ENCODE results near the gene PPIB.

PPIB gene

DNA sequence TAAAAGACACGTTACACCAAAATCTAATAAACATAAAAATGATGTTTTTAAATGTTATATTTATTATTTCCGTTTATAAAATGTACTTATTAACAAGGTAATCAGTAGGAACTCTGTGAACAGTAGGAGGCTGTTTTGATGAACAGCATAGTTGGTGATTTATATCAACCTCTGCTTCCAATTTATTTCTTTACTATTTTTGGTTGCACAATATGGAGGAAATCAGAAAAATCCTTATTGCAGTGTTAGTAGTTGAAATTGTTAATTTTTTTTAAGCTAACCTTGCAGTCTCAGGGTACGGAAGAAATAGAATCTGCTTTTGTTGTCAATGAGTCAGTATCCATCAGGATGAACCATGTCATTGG is 16.3 kb downstream of the PPIB start:
- in situ Hi-C loops (cut with HindIII; ENCODE audit: low sequenced_read_pairs), result no loop called here
- H3K4me3 ChIP-seq (ENCODE audit: low read depth, low read length), result no peak overlapping the region
- TF ChIP-seq, protein P1, sequence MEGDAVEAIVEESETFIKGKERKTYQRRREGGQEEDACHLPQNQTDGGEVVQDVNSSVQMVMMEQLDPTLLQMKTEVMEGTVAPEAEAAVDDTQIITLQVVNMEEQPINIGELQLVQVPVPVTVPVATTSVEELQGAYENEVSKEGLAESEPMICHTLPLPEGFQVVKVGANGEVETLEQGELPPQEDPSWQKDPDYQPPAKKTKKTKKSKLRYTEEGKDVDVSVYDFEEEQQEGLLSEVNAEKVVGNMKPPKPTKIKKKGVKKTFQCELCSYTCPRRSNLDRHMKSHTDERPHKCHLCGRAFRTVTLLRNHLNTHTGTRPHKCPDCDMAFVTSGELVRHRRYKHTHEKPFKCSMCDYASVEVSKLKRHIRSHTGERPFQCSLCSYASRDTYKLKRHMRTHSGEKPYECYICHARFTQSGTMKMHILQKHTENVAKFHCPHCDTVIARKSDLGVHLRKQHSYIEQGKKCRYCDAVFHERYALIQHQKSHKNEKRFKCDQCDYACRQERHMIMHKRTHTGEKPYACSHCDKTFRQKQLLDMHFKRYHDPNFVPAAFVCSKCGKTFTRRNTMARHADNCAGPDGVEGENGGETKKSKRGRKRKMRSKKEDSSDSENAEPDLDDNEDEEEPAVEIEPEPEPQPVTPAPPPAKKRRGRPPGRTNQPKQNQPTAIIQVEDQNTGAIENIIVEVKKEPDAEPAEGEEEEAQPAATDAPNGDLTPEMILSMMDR (IDR thresholded peaks at IDR 0.05; ENCODE audit: low read depth, low read length), result no peak
- DNase-seq (ENCODE audit: low read depth, low spot score), result no peak

DNA sequence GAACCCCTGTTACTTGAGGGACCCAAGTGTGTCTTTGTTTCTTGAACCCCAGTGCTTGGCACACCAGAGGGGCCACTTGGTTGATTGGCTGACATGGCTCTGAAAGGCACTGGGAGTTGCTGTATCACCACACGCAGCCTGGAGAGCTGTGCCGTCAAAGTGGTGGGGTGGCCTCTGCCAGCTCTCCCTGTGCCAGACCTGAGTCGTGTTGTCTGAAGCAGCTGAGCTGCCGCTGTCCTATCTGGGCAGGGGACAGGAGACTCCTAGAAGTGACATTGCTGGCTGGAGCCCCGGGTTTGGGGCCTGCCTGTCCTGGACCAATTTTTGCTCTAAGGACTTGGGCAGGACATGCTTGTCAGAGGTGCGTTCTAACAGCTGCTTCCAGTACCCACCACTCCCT is 16.8 kb downstream of the PPIB start:
- TF ChIP-seq, protein P1 (IDR thresholded peaks at IDR 0.05; ENCODE audit: low read depth, low read length), result no peak
- no peak for DNase-seq (ENCODE audit: low read depth, low spot score)
- in situ Hi-C loops (cut with HindIII; ENCODE audit: low sequenced_read_pairs), result no loop called here
- no peak overlapping the region for H3K4me3 ChIP-seq (ENCODE audit: low read depth, low read length)

DNA sequence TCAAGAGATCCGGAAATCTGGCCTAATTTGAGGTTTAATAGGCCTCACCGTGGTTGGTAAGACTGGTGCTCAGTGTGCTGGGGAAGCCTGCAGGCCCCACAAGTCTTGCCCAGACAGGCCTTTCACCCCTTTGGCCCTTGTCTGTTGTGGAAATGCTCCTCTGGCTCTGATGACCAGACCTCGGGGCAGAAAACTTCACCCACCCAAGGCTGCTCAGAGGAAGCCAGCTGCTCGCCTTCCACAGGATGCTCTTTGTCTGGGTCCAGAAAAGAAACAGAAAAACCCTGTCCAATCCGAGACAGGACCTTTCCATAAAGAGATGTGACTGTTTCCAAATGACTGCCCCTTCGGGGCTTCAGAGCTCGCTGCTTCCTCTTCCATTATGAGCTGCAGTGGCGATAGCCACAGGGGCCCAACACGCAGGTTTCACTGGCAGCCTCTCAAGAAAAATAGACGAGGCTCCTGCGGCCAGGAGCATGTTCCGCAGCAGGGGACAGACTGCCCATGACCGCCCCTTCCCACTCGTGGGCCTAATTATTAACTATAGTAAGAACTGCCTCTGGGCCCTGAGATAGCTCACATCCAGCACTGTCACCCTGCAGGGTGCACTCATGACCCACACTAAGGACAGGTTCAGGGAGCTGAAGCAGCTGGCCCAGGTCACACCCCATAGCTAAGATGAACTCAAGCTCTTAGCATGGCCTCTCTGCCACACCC is 18.1 kb downstream of the PPIB start:
- in situ Hi-C loops (cut with HindIII; ENCODE audit: low sequenced_read_pairs), result no loop called here
- TF ChIP-seq, protein P1 (IDR thresholded peaks at IDR 0.05; ENCODE audit: low read depth, low read length), result no peak
- H3K4me3 ChIP-seq (ENCODE audit: low read depth, low read length), result no peak overlapping the region
- DNase-seq (ENCODE audit: low read depth, low spot score), result no peak

DNA sequence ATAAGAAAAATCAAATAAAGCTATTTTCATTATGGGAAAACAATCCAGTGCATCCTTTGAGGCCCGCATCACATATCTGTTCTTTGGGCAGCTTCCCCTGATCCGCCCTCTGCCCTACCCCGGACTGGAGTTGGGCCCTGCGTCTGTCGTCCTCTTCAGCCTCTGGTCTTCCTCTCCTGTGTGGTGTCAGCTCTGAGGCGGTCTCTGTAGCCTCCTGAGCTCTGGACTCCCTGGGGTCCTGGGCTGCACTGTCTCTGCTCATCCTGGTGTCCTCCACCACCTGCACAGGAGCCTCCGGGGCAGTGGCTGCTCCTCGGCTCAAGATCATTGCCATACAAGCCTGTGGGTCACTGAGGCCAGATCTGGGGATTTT is 18.6 kb downstream of the PPIB start:
- TF ChIP-seq, protein P1 (IDR thresholded peaks at IDR 0.05; ENCODE audit: low read depth, low read length), result no peak
- DNase-seq (ENCODE audit: low read depth, low spot score), result no peak
- no peak overlapping the region for H3K4me3 ChIP-seq (ENCODE audit: low read depth, low read length)
- in situ Hi-C loops (cut with HindIII; ENCODE audit: low sequenced_read_pairs), result no loop called here

DNA sequence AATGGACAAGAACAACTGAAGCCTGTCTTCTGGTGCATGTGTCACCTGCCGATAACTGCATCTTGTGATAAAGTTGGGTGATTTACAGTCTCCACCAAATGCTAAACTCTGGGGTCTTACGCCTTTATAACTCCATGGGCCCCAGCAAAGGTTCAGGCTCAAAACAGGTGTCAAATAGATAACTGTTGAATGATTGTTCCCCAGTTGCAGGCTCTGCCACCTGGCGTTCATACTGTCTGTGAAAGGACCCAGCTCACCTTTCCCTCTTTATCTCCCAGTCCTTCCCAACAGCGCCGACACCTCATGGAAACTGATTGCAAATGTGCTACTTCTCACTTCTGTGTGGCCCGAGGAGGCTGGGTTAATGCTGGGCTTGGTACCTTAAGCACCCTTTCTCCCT is 19.5 kb downstream of the PPIB start:
- in situ Hi-C loops (cut with HindIII; ENCODE audit: low sequenced_read_pairs), result no loop called here
- no peak overlapping the region for H3K4me3 ChIP-seq (ENCODE audit: low read depth, low read length)
- TF ChIP-seq, protein P1 (IDR thresholded peaks at IDR 0.05; ENCODE audit: low read depth, low read length), result no peak
- DNase-seq (ENCODE audit: low read depth, low spot score), result no peak

DNA sequence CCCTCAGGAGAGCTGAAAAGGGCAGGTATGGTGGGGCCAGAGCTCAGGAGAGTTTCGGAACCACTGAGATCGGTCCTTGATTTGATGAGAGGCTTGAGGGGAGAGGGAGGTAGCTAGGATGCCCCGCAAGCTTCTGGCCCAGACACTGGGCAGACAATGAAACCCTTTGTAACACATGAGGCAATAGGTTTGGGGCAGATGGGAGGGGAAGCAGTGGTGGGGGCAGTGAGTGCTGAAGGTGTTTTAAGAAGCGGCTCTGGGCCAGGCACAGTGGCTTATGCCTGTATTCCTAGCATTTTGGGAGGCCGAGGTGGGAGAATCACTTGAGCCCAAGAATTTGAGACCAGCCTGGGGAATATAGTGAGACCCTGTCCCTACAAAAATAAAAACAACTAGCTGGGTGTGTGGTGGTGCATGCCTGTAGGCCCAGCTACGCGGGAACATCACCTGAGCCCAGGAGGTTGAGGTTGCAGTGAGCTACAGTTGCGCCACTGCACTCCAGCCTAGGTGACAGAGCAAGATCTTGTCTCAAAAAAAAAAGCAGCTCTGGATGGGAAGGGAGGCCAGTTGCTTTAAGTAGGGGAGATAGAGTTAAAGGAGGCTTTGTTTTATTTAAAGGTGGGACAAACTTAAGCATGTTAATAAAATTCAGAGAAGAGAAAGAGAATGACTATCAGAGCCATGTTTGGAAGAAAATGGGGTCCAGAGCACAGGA is 20.9 kb downstream of the PPIB start:
- TF ChIP-seq, protein P1 (IDR thresholded peaks at IDR 0.05; ENCODE audit: low read depth, low read length), result no peak
- DNase-seq (ENCODE audit: low read depth, low spot score), result no peak
- H3K4me3 ChIP-seq (ENCODE audit: low read depth, low read length), result no peak overlapping the region
- in situ Hi-C loops (cut with HindIII; ENCODE audit: low sequenced_read_pairs), result no loop called here

All from astrocyte of the spinal cord (primary cell).